ENCODE results near the gene CENPI. TPM values are rescaled to one million over a fixed set of nuclear protein-coding genes. Genes with fewer than 3 reads are reported as not detected.

The CENPI gene
- total and polyA plus RNA-seq, 2 of the 13 experiments (the other 11 are each of a cell fraction or from before 2014, with no cell fraction given), result 5.1 to 26.5 TPM

DNA sequence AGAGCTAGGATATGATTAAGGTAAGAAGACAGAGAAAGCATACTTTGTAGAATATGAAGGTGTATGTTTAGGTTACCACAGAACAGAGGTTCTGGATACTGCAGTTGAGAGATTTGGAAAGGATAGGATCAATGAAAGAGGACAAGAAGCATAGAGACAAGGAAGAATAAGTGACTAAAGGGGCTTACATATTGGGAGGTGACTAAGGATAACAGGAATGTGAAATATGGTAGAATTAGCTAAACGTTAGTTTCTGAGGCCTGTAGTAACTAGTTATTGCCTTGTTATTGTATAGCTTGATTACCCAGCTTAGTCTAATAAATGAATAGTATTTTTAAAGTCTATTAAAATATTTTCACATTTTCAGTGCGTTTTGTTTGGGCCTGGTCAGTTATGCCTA lies 38.2 kb downstream of the CENPI start:
- Histone ChIP-seq H3K9me3 (ENCODE audit: low read length) (no peaks in the 10 kb centered on the region), H3K4me2 (ENCODE audit: low read depth, low read length) (no peak overlapping the region), H4K20me1 (ENCODE audit: insufficient read depth, low read length) (no peaks in the 10 kb centered on the region), H3K27me3 (ENCODE audit: control insufficient read depth in 1 of 2, insufficient read depth in 2 of 2, low read length in 2 of 2) (no peaks in the 10 kb centered on the region), H3K4me1 (ENCODE audit: insufficient read depth, low read length) (no peaks in the 10 kb centered on the region), H3K79me2 (ENCODE audit: insufficient read depth, low read length) (no peaks in the 10 kb centered on the region), H3K4me3 (replicated peaks in 1 of 3; ENCODE audit: insufficient read depth in 1 of 3, low read depth in 2 of 3, low read length in 3 of 3) (no peak overlapping the region), H3K9ac (ENCODE audit: insufficient read depth, low read depth, low read length) (no peak overlapping the region), H2AFZ (ENCODE audit: low read length) (no peak overlapping the region), H3K27ac (ENCODE audit: extremely low read length, insufficient read depth, low read length) (no peak overlapping the region), H3K36me3 (replicated peaks in 1 of 2; ENCODE audit: control insufficient read depth in 1 of 2, insufficient read depth in 2 of 2, low read length in 2 of 2) (peaks cover 0 to 3% of the 10 kb centered on the region in 2 experiments; a peak in 1 of 5 replicates)
- WGBS (ENCODE audit: low lambda C conversion rate), result 89% methylated on average over 2 of the region's 2 CpGs
- no TSS peak for BruUV-seq (replicated peaks)
- ChIA-PET POLR2A (no interaction called here), CTCF (ENCODE audit: low intra/inter-chr PET ratio, low total read pairs) (no interaction called here)
- intact Hi-C loops (cut with micrococcal nuclease; ENCODE audit: unreplicated experiment) (no loop called here), in situ Hi-C loops (cut with HindIII; ENCODE audit: extremely low pct_ligation_motif_present, low pct_unique_long_range_greater_than_20kb) (no loop called here)
- TF ChIP-seq HMGA1 (CRISPR knock-in tag; conservative IDR thresholded peaks at IDR 0.05) (no peak), ZNF326 (CRISPR knock-in tag; IDR thresholded peaks at IDR 0.05; ENCODE audit: borderline replicate concordance) (no peak), HNF4A (CRISPR knock-in tag; IDR thresholded peaks at IDR 0.05) (no peak)
- TF ChIP-seq, protein P1, sequence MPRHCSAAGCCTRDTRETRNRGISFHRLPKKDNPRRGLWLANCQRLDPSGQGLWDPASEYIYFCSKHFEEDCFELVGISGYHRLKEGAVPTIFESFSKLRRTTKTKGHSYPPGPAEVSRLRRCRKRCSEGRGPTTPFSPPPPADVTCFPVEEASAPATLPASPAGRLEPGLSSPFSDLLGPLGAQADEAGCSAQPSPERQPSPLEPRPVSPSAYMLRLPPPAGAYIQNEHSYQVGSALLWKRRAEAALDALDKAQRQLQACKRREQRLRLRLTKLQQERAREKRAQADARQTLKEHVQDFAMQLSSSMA (CRISPR knock-in tag; IDR thresholded peaks at IDR 0.05), result no peak
- TF ChIP-seq, protein P2, sequence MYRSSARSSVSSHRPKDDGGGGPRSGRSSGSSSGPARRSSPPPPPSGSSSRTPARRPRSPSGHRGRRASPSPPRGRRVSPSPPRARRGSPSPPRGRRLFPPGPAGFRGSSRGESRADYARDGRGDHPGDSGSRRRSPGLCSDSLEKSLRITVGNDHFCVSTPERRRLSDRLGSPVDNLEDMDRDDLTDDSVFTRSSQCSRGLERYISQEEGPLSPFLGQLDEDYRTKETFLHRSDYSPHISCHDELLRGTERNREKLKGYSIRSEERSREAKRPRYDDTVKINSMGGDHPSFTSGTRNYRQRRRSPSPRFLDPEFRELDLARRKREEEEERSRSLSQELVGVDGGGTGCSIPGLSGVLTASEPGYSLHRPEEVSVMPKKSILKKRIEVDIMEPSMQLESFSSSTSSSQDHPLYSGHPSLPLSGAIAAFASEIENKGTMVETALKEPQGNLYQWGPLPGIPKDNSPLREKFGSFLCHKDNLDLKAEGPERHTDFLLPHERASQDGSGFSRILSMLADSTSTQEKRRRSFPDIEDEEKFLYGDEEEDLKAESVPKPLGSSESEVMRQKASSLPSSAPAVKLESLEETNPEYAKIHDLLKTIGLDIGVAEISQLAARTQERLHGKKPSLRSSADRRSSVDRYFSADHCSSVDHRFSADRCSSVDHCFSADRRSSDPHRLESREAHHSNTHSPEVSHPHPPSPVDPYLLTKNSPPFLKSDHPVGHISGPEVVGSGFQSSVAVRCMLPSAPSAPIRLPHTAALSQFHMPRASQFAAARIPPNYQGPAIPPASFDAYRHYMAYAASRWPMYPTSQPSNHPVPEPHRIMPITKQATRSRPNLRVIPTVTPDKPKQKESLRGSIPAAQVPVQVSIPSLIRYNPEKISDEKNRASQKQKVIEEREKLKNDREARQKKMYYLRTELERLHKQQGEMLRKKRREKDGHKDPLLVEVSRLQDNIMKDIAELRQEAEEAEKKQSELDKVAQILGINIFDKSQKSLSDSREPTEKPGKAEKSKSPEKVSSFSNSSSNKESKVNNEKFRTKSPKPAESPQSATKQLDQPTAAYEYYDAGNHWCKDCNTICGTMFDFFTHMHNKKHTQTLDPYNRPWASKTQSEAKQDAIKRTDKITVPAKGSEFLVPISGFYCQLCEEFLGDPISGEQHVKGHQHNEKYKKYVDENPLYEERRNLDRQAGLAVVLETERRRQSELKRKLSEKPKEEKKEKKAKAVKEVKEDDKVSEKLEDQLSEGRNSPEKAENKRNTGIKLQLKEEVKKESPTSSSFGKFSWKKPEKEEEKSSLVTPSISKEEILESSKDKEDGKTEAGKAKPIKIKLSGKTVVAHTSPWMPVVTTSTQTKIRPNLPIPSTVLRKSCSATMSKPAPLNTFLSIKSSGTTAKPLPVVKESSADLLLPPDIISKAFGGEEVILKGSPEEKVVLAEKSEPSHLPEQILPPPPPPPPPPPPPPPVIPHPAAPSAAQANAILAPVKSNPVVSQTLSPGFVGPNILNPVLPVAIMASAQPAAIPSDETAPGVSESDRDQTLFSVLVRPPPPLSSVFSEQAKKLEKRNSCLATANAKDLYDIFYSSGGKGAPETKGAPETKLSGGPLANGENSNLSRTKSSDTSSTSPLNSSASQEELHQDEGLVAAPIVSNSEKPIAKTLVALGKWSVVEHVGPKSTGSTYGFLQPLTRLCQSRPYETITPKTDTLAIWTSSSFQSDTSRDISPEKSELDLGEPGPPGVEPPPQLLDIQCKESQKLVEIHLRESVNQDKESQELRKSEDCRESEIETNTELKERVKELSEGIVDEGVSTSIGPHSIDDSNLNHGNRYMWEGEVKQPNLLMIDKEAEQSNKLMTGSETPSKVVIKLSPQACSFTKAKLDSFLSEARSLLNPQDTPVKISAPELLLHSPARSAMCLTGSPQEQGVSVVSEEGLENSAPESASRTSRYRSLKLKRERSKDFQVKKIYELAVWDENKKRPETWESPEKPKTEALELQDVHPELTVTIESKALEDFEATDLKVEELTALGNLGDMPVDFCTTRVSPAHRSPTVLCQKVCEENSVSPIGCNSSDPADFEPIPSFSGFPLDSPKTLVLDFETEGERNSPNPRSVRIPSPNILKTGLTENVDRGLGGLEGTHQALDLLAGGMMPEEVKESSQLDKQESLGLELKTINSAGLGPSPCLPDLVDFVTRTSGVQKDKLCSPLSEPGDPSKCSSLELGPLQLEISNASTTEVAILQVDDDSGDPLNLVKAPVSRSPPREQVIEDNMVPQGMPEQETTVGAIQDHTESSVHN (CRISPR knock-in tag; IDR thresholded peaks at IDR 0.05), result no peak
- DNase-seq (ENCODE audit: low spot score), result no peak
- no peak for FAIRE-seq
- ATAC-seq, result no peak

Other genes starting within 250 kb of the CENPI start
- gene NOX1, start 223.8 kb upstream of the CENPI start, total RNA-seq (2016; rRNA removed; fragmentation: Illumina TruSeq; extraction: Trizol), result not detected in 2 replicates
- gene NOX1, start 223.8 kb upstream of the CENPI start, polyA plus RNA-seq (2011; rRNA removed), result 0.07 and 0.10 TPM in 2 replicates
- gene XKRX, start 169.3 kb upstream of the CENPI start, total RNA-seq (2016; rRNA removed; fragmentation: Illumina TruSeq; extraction: Trizol), result not detected in 2 replicates
- gene XKRX, start 169.3 kb upstream of the CENPI start, polyA plus RNA-seq (2011; rRNA removed), result not detected in 2 replicates
- gene ARL13A, start 128.5 kb upstream of the CENPI start, total RNA-seq (2016; rRNA removed; fragmentation: Illumina TruSeq; extraction: Trizol), result not detected in 2 replicates
- gene ARL13A, start 128.5 kb upstream of the CENPI start, polyA plus RNA-seq (2011; rRNA removed), result not detected in 2 replicates
- 11.2 and 13.0 TPM in 2 replicates for gene TRMT2B, start 46.1 kb upstream of the CENPI start, total RNA-seq (2016; rRNA removed; fragmentation: Illumina TruSeq; extraction: Trizol)
- 6.7 and 7.0 TPM in 2 replicates for gene TRMT2B, start 46.1 kb upstream of the CENPI start, polyA plus RNA-seq (2011; rRNA removed)
- gene TMEM35A, start 19.3 kb upstream of the CENPI start, total RNA-seq (2016; rRNA removed; fragmentation: Illumina TruSeq; extraction: Trizol), result not detected in 2 replicates
- 0.03 TPM in 1 of 2 replicates, not detected in the other for gene TMEM35A, start 19.3 kb upstream of the CENPI start, polyA plus RNA-seq (2011; rRNA removed)
- 0.03 and 0.04 TPM in 2 replicates for gene DRP2, start 121.6 kb downstream of the CENPI start, total RNA-seq (2016; rRNA removed; fragmentation: Illumina TruSeq; extraction: Trizol)
- 0.07 and 0.09 TPM in 2 replicates for gene DRP2, start 121.6 kb downstream of the CENPI start, polyA plus RNA-seq (2011; rRNA removed)
- not detected in 2 replicates for gene TAF7L, start 193.1 kb downstream of the CENPI start, total RNA-seq (2016; rRNA removed; fragmentation: Illumina TruSeq; extraction: Trizol)
- gene TAF7L, start 193.1 kb downstream of the CENPI start, polyA plus RNA-seq (2011; rRNA removed), result 0.05 TPM in 1 of 2 replicates, not detected in the other

All from HepG2 (cell line).